Omental fat pad (tissue), 4 donors: ENCODE results near the gene NUDT3. TPM values are rescaled to one million over a fixed set of nuclear protein-coding genes. Genes with fewer than 3 reads are reported as not detected.
"Not testable (repeated sequence)": the region's sequence is repeated elsewhere in the genome, so short reads cannot be mapped to it uniquely, and the experiment has no call there.

Source experiments
- ATAC-seq: fragments of 150-250 bp; one replicate; pipeline ENCODE4 v1.9.1; 2016; ENCODE audit warnings: mild to moderate bottlenecking, moderate library complexity; ENCODE audit not compliant: low FRiP score
- DNase-seq: peaks from one replicate; pipeline ENCODE4 v3.0.0-alpha.2; 2019; ENCODE audit warnings: low spot score
- total RNA-seq, 4 donors: library from RNA; depleted of rRNA; stranded (reverse); fragments of >200 nt; gene quantifications; one replicate each; pipeline ENCODE4 v1.1.0, GENCODE V29; 2016
- TF ChIP-seq, protein P1 (sequence below), 3 donors: fragments of 450-650 bp; IDR thresholded peaks; one replicate each; pipeline ENCODE4 v1.5.1; 2016 to 2017; ENCODE audit warnings: antibody characterized with exemption in 3 of 3, mild to moderate bottlenecking in 3 of 3, moderate library complexity in 2 of 3

The NUDT3 gene
- total RNA-seq, 4 donors from 2014 or later, result 21.3 to 46.0 (median 28.5) TPM

DNA sequence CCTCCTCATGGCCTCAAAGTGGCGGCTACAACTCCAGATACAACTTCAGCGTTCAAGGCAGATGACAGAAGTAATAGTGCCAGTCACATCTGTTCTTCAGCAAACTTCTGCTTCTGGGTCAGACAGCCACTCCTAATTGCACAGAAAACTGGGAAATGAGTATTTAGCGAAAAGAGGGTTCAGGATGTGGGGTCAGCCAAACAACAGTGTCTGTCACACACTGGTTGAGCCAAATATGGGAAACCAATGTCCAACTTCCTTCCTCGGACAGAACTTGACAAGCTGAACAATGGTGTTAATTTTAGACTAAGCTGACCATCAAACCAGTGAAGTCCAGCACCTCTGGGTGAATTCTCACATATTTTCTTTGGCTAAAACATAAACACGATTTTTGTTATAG lies 22.1 kb downstream of the NUDT3 start:
- no peak for ATAC-seq
- TF ChIP-seq, protein P1, sequence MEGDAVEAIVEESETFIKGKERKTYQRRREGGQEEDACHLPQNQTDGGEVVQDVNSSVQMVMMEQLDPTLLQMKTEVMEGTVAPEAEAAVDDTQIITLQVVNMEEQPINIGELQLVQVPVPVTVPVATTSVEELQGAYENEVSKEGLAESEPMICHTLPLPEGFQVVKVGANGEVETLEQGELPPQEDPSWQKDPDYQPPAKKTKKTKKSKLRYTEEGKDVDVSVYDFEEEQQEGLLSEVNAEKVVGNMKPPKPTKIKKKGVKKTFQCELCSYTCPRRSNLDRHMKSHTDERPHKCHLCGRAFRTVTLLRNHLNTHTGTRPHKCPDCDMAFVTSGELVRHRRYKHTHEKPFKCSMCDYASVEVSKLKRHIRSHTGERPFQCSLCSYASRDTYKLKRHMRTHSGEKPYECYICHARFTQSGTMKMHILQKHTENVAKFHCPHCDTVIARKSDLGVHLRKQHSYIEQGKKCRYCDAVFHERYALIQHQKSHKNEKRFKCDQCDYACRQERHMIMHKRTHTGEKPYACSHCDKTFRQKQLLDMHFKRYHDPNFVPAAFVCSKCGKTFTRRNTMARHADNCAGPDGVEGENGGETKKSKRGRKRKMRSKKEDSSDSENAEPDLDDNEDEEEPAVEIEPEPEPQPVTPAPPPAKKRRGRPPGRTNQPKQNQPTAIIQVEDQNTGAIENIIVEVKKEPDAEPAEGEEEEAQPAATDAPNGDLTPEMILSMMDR (IDR thresholded peaks at IDR 0.05), result no peak
- no peak for DNase-seq

DNA sequence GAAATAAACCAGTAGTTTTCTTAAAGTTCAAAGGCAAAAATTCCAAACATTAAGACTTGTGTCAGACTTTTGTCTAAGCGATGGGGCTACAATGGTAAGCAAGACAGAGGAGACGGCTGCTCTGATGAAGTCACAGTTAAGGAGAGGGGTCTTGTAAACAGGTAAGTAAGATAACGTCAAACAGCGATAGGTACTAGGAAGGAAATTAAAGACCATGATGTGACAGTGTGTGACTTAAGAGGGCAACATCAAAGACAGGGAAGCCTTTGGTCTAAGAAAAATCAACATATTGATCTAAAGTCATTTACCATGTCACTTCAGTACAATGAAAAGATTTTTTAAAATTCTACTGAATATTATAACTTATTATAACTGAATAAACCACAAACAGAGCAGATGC lies 23.1 kb downstream of the NUDT3 start:
- TF ChIP-seq, protein P1 (IDR thresholded peaks at IDR 0.05), result no peak
- ATAC-seq (no peak), DNase-seq (no peak)

DNA sequence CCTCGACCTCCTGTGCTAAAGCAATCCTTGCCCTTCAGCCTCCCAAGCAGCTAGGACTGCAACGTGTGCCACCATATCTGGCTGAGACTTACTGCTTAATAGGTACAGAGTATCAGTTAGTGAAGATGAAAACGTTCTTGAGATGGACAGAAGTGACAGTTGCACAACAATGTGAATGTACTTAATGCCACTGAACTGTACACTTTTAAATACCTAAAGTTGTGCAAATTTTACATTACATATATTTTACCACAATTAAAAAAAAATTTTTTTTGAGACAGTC lies 25.9 kb downstream of the NUDT3 start:
- TF ChIP-seq, protein P1 (IDR thresholded peaks at IDR 0.05), result no peak
- no peak for DNase-seq
- ATAC-seq, result no peak

DNA sequence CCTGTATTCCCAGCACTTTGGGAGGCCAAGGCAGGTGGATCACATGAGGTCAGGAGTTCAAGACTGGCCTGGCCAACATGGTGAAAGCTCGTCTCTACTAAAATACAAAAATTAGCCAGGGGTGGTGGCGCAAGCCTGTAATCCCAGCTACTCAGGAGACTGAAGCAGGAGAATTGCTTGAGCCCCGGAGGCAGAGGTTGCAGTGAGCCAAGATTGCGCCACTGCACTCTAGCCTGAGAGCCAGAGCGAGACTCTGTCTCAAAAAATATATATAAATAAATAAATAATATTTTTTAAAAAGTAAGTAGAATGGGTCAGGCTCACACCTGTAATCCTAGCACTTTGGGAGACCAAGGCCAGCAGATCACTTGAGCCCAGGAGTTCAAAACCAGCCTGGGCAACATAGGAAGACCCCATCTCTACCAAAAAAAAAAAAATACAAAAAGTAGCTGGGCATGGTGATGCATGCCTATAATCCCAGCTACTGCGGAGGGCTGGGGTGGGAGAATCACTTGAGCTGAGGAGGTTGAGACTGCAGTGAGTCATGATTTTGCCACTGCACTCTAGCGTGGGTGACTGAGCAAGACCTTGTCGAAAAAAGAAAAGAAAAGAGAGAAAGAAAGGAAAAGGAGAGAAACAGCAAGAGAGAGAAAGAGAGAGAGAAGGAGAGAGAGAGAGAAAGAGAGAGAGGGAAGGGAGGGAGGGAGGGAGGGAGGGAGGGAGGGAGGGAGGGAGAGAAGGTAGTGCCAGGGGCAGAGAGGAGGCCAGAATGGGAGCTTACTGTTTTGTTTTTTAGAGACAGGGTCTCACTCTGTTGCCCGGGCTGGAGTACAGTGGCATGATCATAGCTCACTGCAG lies 26.5 kb downstream of the NUDT3 start:
- ATAC-seq, DNase-seq: not testable (repeated sequence)

DNA sequence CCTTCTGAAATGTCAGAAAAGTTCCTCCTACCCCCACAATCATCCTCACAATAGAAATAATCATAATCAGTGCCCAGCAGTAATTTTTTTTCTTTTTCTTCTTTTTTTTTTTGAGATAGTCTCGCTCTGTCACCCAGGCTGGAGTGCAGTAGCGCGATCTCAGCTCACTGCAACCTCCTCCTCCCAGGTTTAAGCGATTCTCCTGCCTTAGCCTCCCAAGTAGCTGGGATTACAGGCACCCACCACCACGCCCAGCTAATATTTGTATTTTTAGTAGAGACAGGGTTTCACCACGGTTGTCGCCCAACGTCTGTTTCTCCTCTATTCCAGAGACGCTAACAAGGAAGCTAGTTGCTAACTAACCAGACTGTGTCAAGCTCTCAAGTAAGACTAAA lies 28.8 kb downstream of the NUDT3 start:
- DNase-seq, ATAC-seq: not testable (repeated sequence)

DNA sequence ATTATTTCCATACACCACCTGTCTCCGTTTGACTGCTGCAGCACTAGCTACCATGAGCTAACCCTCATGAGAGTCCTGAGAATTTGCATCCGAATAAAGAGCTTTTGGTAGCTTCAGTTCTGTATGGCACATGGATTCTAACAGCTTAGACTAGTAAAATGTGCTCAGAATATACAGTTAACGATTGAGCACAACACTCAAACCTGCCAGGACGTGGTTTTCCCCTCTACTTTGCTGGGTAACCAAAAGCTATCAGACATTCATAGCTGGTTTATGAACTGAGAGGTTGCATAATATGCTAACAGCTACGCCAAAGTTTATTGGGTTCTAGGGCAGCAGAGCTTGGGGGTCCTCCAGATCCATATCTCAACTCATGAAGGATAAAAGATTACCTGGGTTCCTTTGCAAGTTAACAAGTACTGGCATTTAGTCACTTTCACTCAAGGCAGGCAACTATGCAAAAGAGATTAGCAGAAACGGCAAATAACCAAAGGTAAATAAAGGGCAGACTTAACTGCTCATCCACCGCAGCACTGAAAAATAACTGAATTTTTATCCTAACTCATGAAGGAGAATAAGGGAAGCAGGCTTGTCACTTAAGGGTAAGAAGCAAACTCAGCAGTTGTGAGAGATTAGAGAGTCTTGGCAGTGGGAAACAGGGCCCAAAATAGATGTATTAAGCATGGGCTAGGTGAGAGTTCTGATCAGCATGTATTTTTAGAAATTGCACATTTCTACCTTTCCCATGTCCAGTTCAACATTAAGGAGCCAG lies 29.4 kb downstream of the NUDT3 start:
- TF ChIP-seq, protein P1 (IDR thresholded peaks at IDR 0.05), result no peak
- ATAC-seq (no peak), DNase-seq (no peak)

DNA sequence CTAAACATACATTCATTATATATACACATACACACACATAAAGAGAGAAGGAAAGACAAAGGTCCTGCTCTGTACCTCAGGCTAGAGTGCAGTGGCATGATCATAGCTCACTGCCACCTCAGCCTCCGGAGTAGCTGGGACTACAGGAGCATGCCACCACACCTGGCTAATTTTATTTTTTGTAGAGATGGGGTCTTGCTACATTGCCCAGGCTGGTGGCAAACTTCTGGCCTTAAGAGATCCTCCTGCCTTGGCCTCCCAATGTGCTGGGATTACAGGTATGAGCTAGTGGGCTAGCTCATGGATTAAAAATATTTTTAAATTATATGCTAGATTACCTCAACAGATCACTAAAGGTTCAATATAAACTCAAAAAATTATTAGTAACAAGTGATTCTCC lies 30.3 kb downstream of the NUDT3 start:
- TF ChIP-seq, protein P1 (IDR thresholded peaks at IDR 0.05), result no peak
- DNase-seq, result no peak
- no peak for ATAC-seq

DNA sequence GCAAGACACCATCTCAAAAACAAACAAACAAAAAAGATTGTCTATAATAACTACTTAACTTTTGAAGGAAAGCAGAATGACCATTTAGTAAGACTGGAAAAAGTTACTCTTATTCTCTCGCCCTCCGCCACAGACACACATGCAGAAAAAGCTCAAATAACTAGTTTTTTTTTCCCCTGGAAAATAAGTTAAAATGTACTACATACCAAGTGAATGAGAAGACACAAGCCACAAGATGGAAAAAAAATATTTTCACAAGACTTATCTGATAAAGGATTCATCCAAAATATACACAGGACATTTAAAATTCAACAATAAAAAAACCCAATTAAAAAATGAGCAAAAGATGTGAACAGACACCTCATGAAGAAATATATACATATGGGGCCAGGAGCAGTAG lies 31.9 kb downstream of the NUDT3 start:
- ATAC-seq (no peak), DNase-seq (no peak)
- TF ChIP-seq, protein P1 (IDR thresholded peaks at IDR 0.05), result no peak
